DND-41 (cell line): ENCODE measurements around the gene ATAD3B.
"Not testable (repeated sequence)": the region's sequence is repeated elsewhere in the genome, so short reads cannot be mapped to it uniquely, and the experiment has no call there.

Source experiments
- ATAC-seq: fragments of 200-7000 bp; cut with Tn5 transposase; 3 replicates; pipeline ENCODE4 v1.9.1; 2021; ENCODE audit warnings: low read depth; ENCODE audit not compliant: insufficient read depth
- DNase-seq: peaks from one replicate; pipeline ENCODE4 v3.0.0-alpha.2; 2020
- H2AFZ ChIP-seq: 2 replicates; pipeline ENCODE4 v1.6.0; 2012; ENCODE audit warnings: low read depth, low read length
- H3K27ac ChIP-seq: 2 replicates; pipeline ENCODE4 v1.5.1; 2012; ENCODE audit warnings: low read length, inconsistent platforms
- H3K27me3 ChIP-seq: fragments of 200-600 bp; sonication (generic); 2 replicates; pipeline ENCODE4 v1.6.0; 2012; ENCODE audit warnings: low read length, mild to moderate bottlenecking, inconsistent platforms; ENCODE audit not compliant: insufficient read depth, poor library complexity
- H3K36me3 ChIP-seq: 2 replicates; pipeline ENCODE4 v1.5.1; 2012; ENCODE audit warnings: low read length, inconsistent platforms; ENCODE audit not compliant: insufficient read depth
- H3K4me1 ChIP-seq: 2 replicates; pipeline ENCODE4 v1.5.1; 2012; ENCODE audit warnings: mild to moderate bottlenecking, low read length; ENCODE audit not compliant: insufficient read depth
- H3K4me2 ChIP-seq: 2 replicates; pipeline ENCODE4 v1.6.0; 2012; ENCODE audit warnings: mild to moderate bottlenecking, moderate library complexity, low read length, inconsistent platforms; ENCODE audit not compliant: insufficient read depth
- H3K4me3 ChIP-seq, 2 experiments: fragments of 200-600 bp in 1 of 2; shearing (Covaris generic) in 1 of 2; 2 replicates each; pipeline ENCODE4 v1.5.1; 2012 to 2016; ENCODE audit warnings: inconsistent platforms in 2 of 2, low read length in 2 of 2, mild to moderate bottlenecking in 2 of 2, low read depth in 1 of 2, moderate library complexity in 1 of 2
- H3K79me2 ChIP-seq: 2 replicates; pipeline ENCODE4 v1.6.0; 2012; ENCODE audit warnings: low read length, inconsistent platforms; ENCODE audit not compliant: insufficient read depth
- H3K9ac ChIP-seq: 2 replicates; pipeline ENCODE4 v1.6.0; 2012; ENCODE audit warnings: low read depth, mild to moderate bottlenecking, inconsistent platforms, low read length, moderate library complexity
- H3K9me3 ChIP-seq: 2 replicates; pipeline ENCODE4 v1.5.1; 2012; ENCODE audit warnings: low read length, moderate library complexity, mild to moderate bottlenecking, inconsistent platforms; ENCODE audit not compliant: insufficient read depth, severe bottlenecking
- H4K20me1 ChIP-seq: 2 replicates; pipeline ENCODE4 v1.6.0; 2012; ENCODE audit warnings: low read length; ENCODE audit not compliant: insufficient read depth
- CTCF ChIP-seq: IDR thresholded peaks from 2 replicates; pipeline ENCODE4 v1.5.1; 2012; ENCODE audit warnings: borderline replicate concordance, low read length, moderate library complexity, mild to moderate bottlenecking; ENCODE audit not compliant: poor library complexity, severe bottlenecking; ENCODE audit errors: extremely low read depth
- EZH2 ChIP-seq: IDR thresholded peaks from 3 replicates; pipeline ENCODE4 v1.6.1; 2012; ENCODE audit warnings: borderline replicate concordance, low read depth, mild to moderate bottlenecking, moderate library complexity, low read length, inconsistent platforms; ENCODE audit not compliant: severe bottlenecking

Gene ATAD3B

GRCh38 chr1:1510912-1511532 lies 39.5 kb downstream of the ATAD3B start:
- no peaks in the 10 kb centered on the region for H3K9me3 ChIP-seq
- ATAC-seq (no peak), DNase-seq (no peak)
- H2AFZ ChIP-seq, result peak overlapping the region; percentile 75
- H3K79me2 ChIP-seq, result peaks cover 35% of the 10 kb centered on the region
- peaks cover 9% of the 10 kb centered on the region; the same call in 1 of the 2 replicates for H4K20me1 ChIP-seq
- peak overlapping the region; percentile 86 for H3K9ac ChIP-seq
- peak overlapping the region; percentile 85 for H3K27ac ChIP-seq
- peaks cover 19% of the 10 kb centered on the region for H3K4me1 ChIP-seq
- TF ChIP-seq EZH2 (no peak), CTCF (peak; percentile 17)
- H3K4me2 ChIP-seq, result peak overlapping the region; percentile 88
- H3K4me3 ChIP-seq, result peak overlapping the region; percentile 71 to 84
- no peaks in the 10 kb centered on the region for H3K27me3 ChIP-seq
- H3K36me3 ChIP-seq, result peaks cover 11% of the 10 kb centered on the region; the same call in 1 of the 2 replicates

DNA sequence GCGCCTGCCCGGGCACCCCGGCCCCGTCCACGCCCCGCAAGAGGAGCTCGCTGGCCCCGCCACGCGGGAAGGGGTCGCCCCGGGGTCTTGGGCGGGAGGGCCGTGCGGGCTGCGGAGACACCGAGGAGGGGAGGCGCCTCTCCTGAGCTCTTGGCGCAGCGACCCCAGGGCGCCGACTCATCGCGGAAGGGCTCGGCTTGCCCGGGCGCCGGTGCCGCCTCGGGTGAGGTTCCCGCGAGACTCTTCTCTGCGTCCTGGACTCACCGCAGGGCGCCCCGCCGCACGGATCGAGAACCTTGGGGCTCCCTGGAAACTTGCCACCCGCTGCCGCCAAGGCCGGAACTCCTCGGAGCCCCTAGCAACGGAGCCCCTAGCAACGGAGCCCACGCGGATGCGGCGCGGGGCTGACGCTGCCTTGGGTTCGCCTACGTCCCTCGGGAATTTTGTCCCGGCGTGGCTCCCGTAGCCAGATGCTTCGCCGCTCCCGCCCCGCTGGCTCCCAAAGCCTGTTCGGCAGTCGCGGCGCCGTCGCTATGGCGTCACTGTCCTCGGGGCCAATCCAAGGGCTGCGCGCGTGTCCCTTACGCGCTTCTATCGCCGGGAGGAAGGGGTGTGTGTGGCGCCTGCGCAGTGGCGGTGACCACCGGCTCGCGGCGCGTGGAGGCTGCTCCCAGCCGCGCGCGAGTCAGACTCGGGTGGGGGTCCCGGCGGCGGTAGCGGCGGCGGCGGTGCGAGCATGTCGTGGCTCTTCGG lies 40.1 kb downstream of the ATAD3B start, which contains the start of gene ATAD3A:
Gene ATAD3A (plus strand): TSS at position 630 of the 753 bp plus-strand sequence. CDS start 107 bp downstream, at position 737.
- Histone ChIP-seq H3K79me2 (peaks cover 35% of the 10 kb centered on the region), H3K4me1 (peaks cover 19% of the 10 kb centered on the region)

DNA sequence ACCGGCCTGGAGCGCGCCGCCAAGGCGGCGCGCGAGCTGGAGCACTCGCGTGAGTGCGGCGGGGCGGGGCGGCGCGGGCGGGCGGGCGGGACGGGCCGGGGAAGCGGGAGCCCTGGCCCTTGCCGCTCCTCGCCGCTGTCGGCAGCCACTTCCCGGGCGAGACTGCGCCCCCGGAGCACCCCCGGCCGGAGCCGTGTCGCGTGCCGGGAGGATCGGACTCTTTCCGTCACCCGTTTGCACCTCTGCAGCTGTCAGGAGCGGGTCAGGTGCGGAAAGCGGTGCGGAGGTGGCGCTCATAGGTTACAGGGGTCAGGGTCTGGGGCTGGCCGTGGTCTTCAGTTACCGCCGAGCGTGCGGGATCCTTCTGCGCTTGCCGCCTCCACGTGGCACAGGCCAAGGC lies 40.9 kb downstream of the ATAD3B start:
- 0 out of 3 replicates have a peak, but pooled peaks have one; percentile 1 for ATAC-seq
- Histone ChIP-seq H3K4me1 (peaks cover 19% of the 10 kb centered on the region), H3K79me2 (peaks cover 35% of the 10 kb centered on the region), H3K4me2 (peak overlapping the region; percentile 69), H3K9ac (peak overlapping the region; percentile 86), H3K36me3 (peaks cover 17% of the 10 kb centered on the region; the same call in 1 of the 2 replicates), H3K27ac (peak overlapping the region; percentile 54; the same call in 1 of the 2 replicates), H3K4me3 (peak overlapping the region; percentile 43 to 84; a peak in 3 of 4 replicates)
- not testable (repeated sequence) for H3K9me3 ChIP-seq, H3K27me3 ChIP-seq, H4K20me1 ChIP-seq, H2AFZ ChIP-seq
- DNase-seq, result peak; percentile 22

More for the DNA sequence above, 40.1 kb downstream of the ATAD3B start, which contains the start of gene ATAD3A:
- Histone ChIP-seq H3K9me3 (no peaks in the 10 kb centered on the region), H3K27me3 (no peaks in the 10 kb centered on the region), H3K36me3 (peaks cover 13% of the 10 kb centered on the region; the same call in 1 of the 2 replicates), H3K9ac (peak within 1 kb of the TSS; percentile 86), H3K4me2 (peak within 1 kb of the TSS; percentile 88), H2AFZ (peak within 1 kb of the TSS; percentile 75), H4K20me1 (peaks cover 9% of the 10 kb centered on the region; the same call in 1 of the 2 replicates), H3K4me3 (peak within 1 kb of the TSS; percentile 71 to 84), H3K27ac (peak within 1 kb of the TSS; percentile 85)
- no peak for TF ChIP-seq CTCF
- TF ChIP-seq EZH2, result no peak
- ATAC-seq (peak; percentile 92), DNase-seq (peak; percentile 98)

DNA sequence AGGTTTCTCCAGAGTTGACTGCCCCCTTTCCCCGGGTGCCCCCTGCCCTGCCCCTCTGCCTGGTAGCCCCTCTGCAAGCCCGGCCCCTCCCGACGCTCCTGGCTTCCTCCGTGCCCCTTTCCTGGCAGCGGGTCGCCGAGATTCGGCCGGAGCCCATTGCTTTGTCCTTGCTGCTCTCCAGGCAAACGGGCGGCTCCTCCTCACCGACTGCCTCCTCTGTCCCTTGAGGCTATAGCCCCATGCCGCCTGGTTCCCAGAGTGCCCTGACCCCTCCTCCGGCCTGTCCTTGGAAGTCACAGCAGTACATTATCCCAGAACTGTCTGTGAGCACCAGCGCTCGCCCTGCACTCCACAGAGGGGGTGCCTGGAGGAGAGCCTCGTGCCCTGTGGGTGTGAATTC lies 42.1 kb downstream of the ATAD3B start:
- H3K9me3 ChIP-seq, H3K27ac ChIP-seq, DNase-seq, ATAC-seq, H3K27me3 ChIP-seq, H2AFZ ChIP-seq: not testable (repeated sequence)
- Histone ChIP-seq H3K4me1 (peaks cover 19% of the 10 kb centered on the region), H3K36me3 (peaks cover 28% of the 10 kb centered on the region), H4K20me1 (peaks cover 14% of the 10 kb centered on the region; the same call in 1 of the 2 replicates), H3K9ac (peak overlapping the region; percentile 21), H3K4me3 (peak overlapping the region in 1 of 2 experiments; percentile 39; a peak in 1 of 4 replicates), H3K79me2 (peaks cover 35% of the 10 kb centered on the region), H3K4me2 (peak overlapping the region; percentile 56; the same call in 1 of the 2 replicates)

DNA sequence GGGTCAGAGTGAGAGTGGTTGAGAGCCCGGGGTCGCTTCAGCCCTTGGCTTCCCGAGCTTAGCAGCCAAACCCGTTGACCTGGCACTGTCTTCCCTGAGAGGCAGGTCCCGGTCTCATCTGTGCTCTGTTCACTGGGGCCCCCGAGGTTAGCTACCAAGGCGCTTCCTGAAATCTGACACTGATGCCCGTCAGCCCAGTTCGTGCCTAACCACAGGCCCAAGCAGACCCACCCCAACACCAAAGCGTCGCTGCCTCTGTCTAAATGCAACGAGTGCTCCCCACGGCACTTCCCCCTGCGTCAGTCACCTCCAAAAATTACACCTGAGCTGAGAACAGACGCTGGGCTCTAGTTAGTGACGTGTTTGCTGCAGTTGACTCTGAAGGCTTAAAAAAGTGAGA lies 42.8 kb downstream of the ATAD3B start:
- not testable (repeated sequence) for H2AFZ ChIP-seq, DNase-seq, ATAC-seq, H3K27me3 ChIP-seq, H3K9me3 ChIP-seq, H3K4me2 ChIP-seq, H3K4me3 ChIP-seq, H3K27ac ChIP-seq, H3K9ac ChIP-seq
- peaks cover 30% of the 10 kb centered on the region for H3K36me3 ChIP-seq
- H3K4me1 ChIP-seq, result peaks cover 19% of the 10 kb centered on the region
- H3K79me2 ChIP-seq, result peaks cover 35% of the 10 kb centered on the region
- peaks cover 14% of the 10 kb centered on the region; the same call in 1 of the 2 replicates for H4K20me1 ChIP-seq

DNA sequence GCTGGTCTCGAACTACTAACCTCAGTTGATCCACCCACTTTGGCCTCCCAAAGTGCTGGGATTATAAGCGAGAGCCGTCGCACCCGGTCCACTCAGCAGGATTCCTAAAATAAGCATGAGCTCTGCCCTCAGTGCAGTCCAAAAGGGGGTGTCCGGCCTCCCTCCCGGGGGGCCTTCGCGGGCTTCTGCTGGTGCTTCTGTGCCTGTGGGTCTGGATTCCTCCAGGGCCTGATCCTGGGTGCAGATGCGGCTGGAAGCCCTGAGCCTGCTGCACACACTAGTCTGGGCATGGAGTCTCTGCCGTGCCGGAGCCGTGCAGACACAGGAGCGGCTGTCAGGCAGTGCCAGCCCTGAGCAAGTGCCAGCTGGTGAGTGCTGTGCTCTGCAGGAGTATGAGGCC lies 45.4 kb downstream of the ATAD3B start:
- peaks cover 51% of the 10 kb centered on the region for H3K36me3 ChIP-seq
- DNase-seq, result not testable (repeated sequence)

More for the DNA sequence above, 45.4 kb downstream of the ATAD3B start:
- H4K20me1 ChIP-seq, result peaks cover 14% of the 10 kb centered on the region; the same call in 1 of the 2 replicates
- H3K4me2 ChIP-seq, H2AFZ ChIP-seq, H3K4me3 ChIP-seq, H3K9me3 ChIP-seq, ATAC-seq, H3K27ac ChIP-seq, H3K27me3 ChIP-seq, H3K9ac ChIP-seq: not testable (repeated sequence)
- H3K4me1 ChIP-seq, result peaks cover 10% of the 10 kb centered on the region; the same call in 1 of the 2 replicates
- peaks cover 33% of the 10 kb centered on the region for H3K79me2 ChIP-seq
